Measurements from ENCODE around the gene PCSK1. TPM values are rescaled to one million over a fixed set of nuclear protein-coding genes. Genes with fewer than 3 reads are reported as not detected.

Gene PCSK1
- total RNA-seq, 6 experiments from 2014 or later, result not detected

DNA sequence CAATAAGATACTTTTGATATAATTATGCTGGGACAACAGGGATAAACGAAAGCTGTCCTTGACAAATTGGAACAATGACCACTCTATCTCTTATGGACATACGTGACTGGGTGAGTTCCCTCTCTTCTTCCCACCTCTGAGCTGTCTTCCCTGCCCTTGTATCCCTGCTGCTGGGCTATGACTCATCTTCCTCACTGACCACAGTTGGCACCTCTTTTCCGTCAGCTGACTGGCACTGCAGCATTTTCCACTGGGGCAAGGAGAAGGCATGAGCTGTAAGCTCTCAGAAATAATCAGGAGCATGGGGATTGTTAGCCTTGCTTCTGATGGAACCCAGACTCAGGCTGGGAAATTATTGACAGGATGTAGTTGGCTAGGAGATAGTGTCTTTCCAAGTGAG lies 48.7 kb downstream of the PCSK1 start:
- DNase-seq, result peak; percentile 79
- Mint-ChIP-seq H3K27ac (no peak overlapping the region), H3K27me3 (ENCODE audit: insufficient read depth) (peaks cover 9% of the 10 kb centered on the region), H3K36me3 (ENCODE audit: low read depth) (no peaks in the 10 kb centered on the region), H3K4me3 (no peak overlapping the region), H3K9me3 (no peaks in the 10 kb centered on the region), H3K4me1 (ENCODE audit: low read depth) (peaks cover 19% of the 10 kb centered on the region)
- TF ChIP-seq, protein P1, sequence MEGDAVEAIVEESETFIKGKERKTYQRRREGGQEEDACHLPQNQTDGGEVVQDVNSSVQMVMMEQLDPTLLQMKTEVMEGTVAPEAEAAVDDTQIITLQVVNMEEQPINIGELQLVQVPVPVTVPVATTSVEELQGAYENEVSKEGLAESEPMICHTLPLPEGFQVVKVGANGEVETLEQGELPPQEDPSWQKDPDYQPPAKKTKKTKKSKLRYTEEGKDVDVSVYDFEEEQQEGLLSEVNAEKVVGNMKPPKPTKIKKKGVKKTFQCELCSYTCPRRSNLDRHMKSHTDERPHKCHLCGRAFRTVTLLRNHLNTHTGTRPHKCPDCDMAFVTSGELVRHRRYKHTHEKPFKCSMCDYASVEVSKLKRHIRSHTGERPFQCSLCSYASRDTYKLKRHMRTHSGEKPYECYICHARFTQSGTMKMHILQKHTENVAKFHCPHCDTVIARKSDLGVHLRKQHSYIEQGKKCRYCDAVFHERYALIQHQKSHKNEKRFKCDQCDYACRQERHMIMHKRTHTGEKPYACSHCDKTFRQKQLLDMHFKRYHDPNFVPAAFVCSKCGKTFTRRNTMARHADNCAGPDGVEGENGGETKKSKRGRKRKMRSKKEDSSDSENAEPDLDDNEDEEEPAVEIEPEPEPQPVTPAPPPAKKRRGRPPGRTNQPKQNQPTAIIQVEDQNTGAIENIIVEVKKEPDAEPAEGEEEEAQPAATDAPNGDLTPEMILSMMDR (IDR thresholded peaks at IDR 0.05), result no peak

DNA sequence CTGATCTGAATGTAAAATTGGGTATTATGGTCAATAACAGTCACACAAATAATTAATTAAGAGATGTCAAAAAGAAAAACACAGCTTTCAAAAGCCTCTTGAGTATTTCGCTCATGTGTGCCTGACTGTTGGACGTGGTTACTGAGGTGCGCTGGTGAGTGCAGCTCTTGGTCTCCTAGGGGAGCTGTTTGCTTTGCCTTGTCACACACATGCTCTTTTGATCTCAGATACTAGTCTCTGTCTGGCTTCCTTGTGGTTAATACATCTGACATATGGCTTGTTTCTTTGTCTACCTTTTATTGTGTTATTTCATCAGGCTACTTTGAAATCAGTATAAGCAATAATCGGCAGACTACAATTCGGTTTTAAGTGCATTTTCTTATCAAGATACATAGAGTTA lies 51.5 kb downstream of the PCSK1 start:
- Mint-ChIP-seq H3K4me3 (no peak overlapping the region), H3K9me3 (no peaks in the 10 kb centered on the region), H3K36me3 (ENCODE audit: low read depth) (no peaks in the 10 kb centered on the region), H3K27ac (no peak overlapping the region), H3K27me3 (ENCODE audit: insufficient read depth) (peaks cover 9% of the 10 kb centered on the region), H3K4me1 (ENCODE audit: low read depth) (peaks cover 12% of the 10 kb centered on the region)
- no peak for DNase-seq
- TF ChIP-seq, protein P1 (IDR thresholded peaks at IDR 0.05), result no peak

DNA sequence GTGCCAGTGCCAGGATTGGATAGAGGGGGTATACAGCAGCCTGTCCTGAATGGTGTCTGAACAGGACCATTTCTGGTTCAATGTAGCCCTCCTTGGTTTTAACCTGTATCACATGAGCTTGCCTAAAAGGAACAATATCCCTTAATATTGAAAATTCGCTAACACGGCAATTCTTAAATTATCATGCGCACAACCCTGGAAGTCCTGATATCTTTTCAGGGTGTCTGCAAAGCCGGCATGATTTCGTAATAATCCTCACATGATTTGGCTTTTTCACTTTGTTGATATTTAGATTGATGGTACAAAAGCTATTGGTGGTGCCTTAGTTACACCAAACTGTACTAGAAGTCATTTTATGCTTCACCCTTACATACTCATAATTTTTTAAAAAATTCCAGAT lies 53.2 kb downstream of the PCSK1 start:
- H3K27me3 Mint-ChIP-seq (ENCODE audit: insufficient read depth), result peaks cover 5% of the 10 kb centered on the region
- H3K27ac Mint-ChIP-seq, result no peak overlapping the region
- no peak overlapping the region for H3K4me3 Mint-ChIP-seq
- no peak for DNase-seq
- peaks cover 12% of the 10 kb centered on the region for H3K4me1 Mint-ChIP-seq (ENCODE audit: low read depth)
- TF ChIP-seq, protein P1 (IDR thresholded peaks at IDR 0.05), result no peak
- H3K9me3 Mint-ChIP-seq, result no peaks in the 10 kb centered on the region
- H3K36me3 Mint-ChIP-seq (ENCODE audit: low read depth), result no peaks in the 10 kb centered on the region

DNA sequence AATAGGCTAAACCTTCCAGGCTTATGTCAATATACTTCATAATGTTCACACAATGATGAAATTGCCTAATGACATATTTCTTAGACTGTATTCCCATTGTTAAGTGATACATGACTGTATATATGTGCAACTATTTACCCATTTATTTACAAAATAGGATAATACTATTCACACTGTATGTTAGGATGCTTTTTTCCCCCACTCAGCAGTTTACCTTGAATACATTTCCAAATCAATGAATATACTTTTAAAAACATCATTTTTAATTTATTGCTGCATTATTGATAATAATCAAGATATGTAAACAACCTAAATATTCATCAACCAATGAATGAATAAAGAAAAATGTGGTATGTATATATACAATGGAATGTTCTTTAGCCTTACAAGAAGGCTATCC lies 55.5 kb downstream of the PCSK1 start:
- no peaks in the 10 kb centered on the region for H3K4me1 Mint-ChIP-seq (ENCODE audit: low read depth)
- no peak overlapping the region for H3K4me3 Mint-ChIP-seq
- H3K27me3 Mint-ChIP-seq (ENCODE audit: insufficient read depth), result peaks cover 11% of the 10 kb centered on the region
- H3K9me3 Mint-ChIP-seq, result no peaks in the 10 kb centered on the region
- no peak overlapping the region for H3K27ac Mint-ChIP-seq
- no peak for DNase-seq
- TF ChIP-seq, protein P1 (IDR thresholded peaks at IDR 0.05), result no peak
- no peaks in the 10 kb centered on the region for H3K36me3 Mint-ChIP-seq (ENCODE audit: low read depth)

DNA sequence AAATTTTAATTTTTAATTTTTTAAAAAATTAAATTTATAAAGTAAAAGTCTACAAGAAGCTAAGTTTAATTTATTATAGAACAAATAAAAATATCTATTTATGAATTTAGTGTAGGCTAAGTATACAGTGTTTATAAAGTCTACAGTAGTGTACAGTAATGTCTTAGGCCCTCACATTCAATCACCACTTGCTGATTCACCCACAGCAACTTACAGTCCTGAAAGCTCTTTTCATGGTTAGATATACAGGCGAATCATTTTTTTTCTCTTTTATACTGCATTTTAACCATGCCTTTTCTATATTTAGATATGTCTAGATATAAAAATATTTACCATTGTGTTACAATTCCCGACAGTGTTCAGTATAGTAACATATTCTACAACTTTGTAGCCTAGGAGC lies 55.9 kb downstream of the PCSK1 start:
- Mint-ChIP-seq H3K27ac (no peak overlapping the region), H3K4me3 (no peak overlapping the region), H3K9me3 (no peaks in the 10 kb centered on the region), H3K4me1 (ENCODE audit: low read depth) (no peaks in the 10 kb centered on the region), H3K36me3 (ENCODE audit: low read depth) (no peaks in the 10 kb centered on the region), H3K27me3 (ENCODE audit: insufficient read depth) (peaks cover 15% of the 10 kb centered on the region)
- TF ChIP-seq, protein P1 (IDR thresholded peaks at IDR 0.05), result no peak
- DNase-seq, result no peak

DNA sequence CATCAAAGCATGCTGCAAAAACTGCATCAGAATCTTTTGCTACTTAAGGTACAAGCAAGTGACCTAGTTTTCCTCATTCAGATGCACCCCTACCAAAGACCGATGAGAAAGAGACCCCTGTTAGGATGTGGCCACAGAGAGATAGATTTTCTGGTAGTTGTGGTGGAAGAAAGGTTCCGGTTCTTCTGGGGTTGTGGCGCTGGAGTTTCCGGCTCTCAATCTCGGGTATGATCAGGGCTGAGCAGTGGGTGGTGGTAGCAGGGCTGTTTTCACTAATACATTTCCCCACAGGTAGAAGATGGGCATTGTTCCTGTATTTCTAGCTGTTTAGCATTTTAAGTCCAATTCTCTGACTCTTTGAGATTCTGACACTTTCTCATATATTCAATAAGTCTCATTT lies 58.4 kb downstream of the PCSK1 start:
- Mint-ChIP-seq H3K36me3 (ENCODE audit: low read depth) (no peaks in the 10 kb centered on the region), H3K27me3 (ENCODE audit: insufficient read depth) (peaks cover 16% of the 10 kb centered on the region), H3K4me1 (ENCODE audit: low read depth) (no peaks in the 10 kb centered on the region), H3K4me3 (no peak overlapping the region), H3K9me3 (no peaks in the 10 kb centered on the region), H3K27ac (no peak overlapping the region)
- DNase-seq, result no peak
- TF ChIP-seq, protein P1 (IDR thresholded peaks at IDR 0.05), result no peak

Data from HFFc6 (cell line).